ENCODE measurements around the gene SNU13. TPM values are rescaled to one million over a fixed set of nuclear protein-coding genes. Genes with fewer than 3 reads are reported as not detected.
A peak's percentile ranks its signal among the peaks of the same experiment; 100 is the strongest.
"Not testable (repeated sequence)": the region's sequence is repeated elsewhere in the genome, so short reads cannot be mapped to it uniquely, and the experiment has no call there.

The SNU13 gene
- total RNA-seq, 1 experiment from 2014 or later: 113 TPM

- no peak for DNase-seq (ENCODE audit: low spot score)
These were observed 7.1 kb downstream of the SNU13 start for GRCh38 chr22:41681616-41682015.

GRCh38 chr22:41676134-41676533 lies 12.5 kb downstream of the SNU13 start:
- DNase-seq (ENCODE audit: low spot score): no peak

DNA sequence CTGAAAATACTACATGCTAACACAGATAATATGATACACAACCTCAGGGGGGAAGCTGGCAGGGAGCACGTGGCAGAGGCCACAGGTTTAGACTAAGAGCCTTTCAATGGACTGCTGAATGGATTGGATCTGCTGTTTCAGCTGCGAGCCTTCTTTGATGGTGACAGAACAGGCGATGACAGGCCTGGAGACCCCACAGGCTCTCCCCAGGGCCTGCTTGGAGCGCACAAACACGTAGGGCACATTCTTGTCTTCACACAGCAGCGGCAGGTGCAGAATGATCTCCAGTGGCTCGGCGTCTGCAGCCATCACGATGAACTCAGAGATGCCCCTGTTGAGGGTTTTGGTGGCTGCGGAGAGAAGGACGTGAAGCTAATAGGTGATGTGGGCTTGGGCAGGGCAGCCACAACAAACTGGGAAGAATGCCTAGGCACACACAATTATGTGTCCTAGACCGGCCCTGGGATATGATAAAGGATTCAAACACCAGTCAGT lies 13.8 kb downstream of the SNU13 start:
- no peak for DNase-seq (ENCODE audit: low spot score)

DNA sequence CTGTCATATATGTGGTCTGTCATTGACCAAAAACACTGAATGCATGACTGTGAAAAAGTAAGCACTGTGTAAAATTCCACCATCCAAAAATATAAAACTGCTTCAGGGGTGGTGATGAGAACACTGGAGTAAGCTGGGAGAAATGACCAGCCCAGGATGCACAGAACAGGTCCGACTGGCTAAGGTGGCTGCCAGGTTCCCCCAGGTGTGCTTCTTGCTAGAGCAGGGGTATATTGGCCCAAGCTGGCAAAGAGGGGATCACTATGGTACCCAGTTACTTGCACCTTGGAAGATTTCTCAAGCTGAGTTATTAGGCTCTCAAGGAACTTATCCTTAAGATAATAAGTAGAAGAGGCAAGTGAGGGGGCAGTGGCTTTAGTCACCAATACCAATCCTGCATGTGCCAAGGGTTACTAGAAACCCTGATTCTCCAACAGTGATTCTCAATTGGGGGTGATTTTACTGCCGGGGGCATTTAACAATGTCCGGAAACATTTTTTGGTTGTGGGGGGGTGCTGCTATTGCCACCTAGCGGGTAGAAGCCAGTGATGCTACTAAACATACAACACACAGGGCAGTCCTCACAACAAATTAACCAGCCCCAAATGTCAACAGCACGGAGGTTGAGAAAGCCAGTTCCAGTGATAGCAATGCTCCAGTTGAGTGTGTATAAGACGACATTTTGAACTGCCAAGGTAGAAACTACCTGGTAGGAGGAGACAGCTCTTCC lies 15.7 kb downstream of the SNU13 start:
- peak; percentile 44 for DNase-seq (ENCODE audit: low spot score)

- peak; percentile 88 for DNase-seq (ENCODE audit: low spot score)
These were observed 16.6 kb downstream of the SNU13 start for GRCh38 chr22:41672096-41672495.

DNA sequence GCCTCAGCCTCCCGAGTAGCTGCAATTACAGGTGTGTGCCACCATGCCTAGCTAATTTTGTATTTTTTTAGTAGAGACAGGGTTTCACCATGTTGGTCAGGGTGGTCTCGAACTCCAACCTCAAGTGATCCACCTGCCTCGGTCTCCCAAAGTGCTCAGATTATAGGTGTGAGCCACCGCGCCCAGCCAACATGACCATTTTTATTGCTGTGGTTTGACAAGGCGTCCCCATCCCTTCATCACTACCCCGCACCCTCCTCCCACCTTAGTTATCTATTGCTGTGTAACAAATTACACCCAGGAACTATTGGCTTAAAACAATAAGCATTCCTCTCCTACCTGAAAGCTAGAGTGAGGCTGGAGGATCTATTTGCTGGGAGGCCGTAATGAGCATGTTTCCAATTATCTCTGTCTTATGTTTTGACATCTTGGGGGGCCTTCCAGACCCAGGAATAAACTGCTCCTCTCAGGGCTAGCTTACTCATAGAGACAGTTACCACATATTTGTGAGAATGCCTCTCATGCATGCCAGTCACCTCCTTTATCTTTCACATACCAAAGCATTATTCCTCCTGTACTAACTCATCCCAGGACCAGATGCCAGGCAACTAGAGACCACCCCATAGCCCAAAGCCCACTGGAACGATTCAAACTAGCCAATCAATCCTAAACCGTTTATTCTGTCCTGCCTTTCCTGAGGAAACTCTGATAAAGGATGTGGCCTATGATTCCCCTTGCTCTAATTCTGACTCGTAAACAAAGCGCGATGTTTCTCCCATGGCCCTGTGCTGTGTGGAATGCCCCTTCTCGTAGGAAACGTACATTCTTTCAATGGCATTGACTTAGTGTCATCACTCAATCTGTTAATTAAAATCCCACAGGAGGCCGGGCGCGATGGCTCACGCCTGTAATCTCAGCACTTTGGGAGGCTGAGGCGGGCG lies 19.4 kb downstream of the SNU13 start:
- peak; percentile 63 for DNase-seq (ENCODE audit: low spot score)

DNA sequence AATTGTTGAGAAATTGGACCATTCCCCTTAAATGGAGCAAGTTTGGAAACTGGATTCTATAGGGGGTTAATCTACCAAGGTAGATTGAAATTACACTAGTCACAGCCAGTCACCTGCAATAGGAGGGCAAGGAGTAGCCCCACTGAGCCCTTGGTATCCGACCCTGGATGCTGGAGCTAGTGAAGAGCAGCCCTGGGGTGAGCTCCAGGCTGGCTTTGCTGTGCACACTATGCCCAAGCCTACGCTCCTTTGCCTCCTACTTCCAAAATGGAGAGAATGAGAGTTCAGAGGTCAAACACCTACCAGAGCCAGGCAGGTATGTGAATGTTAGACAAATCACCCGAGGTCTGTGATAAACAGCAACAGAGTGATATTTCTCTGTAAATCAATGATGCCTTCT lies 23.7 kb downstream of the SNU13 start:
- DNase-seq (ENCODE audit: low spot score): no peak

DNA sequence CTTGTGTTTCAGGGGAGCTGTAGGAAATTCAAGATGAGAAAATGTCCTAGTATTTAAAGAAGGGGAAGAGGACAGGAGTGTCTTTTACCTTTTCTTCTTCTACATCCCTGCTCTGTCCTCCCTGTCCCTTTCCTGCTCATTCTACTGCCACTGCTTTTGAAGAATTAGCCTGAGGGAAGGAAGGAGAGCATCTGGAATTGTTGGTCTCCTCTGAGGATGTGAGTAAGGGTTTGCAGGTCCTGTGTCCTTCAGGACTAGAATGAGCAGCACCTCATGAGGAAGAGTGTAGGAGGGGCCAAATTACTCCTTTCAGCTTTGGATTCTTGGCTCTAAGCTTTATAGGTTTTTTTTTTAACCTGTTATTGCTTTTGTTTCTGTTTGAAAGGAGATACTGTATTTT lies 24.2 kb downstream of the SNU13 start:
- no peak for DNase-seq (ENCODE audit: low spot score)

GRCh38 chr22:41663594-41663993 lies 25.1 kb downstream of the SNU13 start:
- not testable (repeated sequence) for DNase-seq (ENCODE audit: low spot score)

DNA sequence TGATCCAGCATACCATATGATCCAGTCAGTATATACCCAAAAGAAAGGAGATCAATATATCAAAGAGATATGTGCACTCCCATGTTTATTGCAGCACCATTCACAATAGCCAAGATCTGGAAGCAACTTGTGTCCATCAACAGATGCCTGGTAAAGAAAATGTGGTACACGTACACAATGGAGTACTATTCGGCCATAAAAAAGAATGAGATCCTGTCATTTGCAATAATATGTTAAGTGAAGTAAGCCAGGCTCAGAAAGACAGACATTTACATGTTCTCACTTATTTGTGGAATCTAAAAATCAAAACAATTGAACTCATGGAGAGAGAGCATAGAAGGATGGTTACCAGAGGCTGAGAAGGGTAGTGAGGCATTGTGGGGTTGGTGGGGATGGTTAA lies 27.0 kb downstream of the SNU13 start:
- no peak for DNase-seq (ENCODE audit: low spot score)

- no peak for DNase-seq (ENCODE audit: low spot score)
These were observed 27.6 kb downstream of the SNU13 start for GRCh38 chr22:41661088-41661487.

GRCh38 chr22:41660416-41660815 lies 28.3 kb downstream of the SNU13 start:
- DNase-seq (ENCODE audit: low spot score): no peak

DNA sequence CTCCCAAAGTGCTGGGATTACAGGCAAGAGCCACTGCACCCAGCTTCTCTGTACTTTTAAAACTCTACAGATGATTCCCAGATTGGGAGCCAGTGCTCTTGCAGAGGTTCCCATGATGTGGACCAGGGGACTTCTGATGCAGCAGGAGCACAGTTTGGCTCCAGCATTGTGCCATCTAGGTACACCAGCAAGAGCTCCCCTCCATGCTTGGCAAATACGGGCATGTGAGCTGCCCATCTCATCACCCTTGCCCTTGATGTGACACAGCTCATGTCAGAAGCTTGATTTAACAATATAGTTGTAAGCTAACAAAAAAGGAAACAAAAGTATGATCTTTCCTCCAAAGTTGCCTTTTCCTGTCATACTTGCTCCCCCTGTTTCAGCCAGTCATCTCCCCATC lies 28.7 kb downstream of the SNU13 start:
- no peak for DNase-seq (ENCODE audit: low spot score)

DNA sequence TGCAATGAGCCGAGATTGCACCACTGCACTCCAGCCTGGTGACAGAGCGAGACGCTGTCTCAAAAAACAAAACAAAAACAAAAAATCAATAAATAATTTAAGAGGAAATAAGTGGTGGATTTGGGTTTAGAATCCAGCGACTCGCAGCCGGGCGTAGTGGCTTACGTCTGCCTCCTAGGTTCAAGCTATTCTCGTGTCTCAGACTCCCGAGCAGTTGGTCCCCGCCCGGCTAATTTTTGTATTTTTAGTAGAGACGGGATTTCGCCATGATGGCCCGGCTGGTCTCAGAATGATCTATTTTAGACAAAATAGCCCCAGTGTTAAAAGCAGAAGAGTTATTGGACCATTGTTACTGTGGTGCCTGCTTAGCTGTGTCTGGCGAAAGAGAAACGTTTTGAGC lies 29.8 kb downstream of the SNU13 start:
- DNase-seq (ENCODE audit: low spot score): no peak

DNA sequence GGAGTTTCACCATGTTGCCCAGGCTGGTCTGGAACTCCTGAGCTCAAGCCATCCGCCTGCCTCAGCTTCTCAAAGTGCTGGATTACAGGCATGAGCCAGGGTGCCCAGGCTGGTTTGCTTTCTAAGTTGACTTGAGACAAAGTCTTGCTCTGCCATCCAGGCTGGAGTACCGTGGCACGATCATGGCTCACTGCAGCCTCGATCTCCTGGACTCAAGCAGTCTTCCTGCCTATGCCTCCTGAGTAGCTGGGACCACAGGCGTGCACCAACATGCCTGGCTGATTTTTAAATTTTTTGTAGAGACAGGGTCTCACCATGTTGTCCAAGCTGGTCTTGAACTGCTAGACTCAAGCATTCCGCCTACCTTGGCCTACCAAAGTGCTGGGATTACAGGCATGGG lies 31.0 kb downstream of the SNU13 start:
- DNase-seq (ENCODE audit: low spot score): no peak

DNA sequence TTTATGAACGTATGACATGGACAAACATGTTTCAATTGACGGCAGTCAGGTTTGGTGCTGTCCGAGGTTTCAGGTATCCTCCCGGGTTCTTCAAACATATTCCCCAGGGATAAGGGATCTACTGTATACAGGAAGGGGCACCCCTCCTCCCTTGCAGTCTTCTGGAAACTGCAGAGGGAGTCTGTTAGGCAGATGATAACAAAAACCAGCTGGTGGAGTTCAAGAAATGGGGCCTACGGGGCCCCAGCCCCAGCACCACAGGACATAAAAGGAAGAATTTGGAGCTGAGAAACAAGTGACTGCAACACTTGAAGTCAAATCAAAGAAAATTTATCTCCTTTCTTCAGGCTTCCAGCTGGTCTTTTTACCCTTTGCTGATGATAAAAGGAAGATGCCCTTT lies 32.1 kb downstream of the SNU13 start:
- DNase-seq (ENCODE audit: low spot score): no peak

DNA sequence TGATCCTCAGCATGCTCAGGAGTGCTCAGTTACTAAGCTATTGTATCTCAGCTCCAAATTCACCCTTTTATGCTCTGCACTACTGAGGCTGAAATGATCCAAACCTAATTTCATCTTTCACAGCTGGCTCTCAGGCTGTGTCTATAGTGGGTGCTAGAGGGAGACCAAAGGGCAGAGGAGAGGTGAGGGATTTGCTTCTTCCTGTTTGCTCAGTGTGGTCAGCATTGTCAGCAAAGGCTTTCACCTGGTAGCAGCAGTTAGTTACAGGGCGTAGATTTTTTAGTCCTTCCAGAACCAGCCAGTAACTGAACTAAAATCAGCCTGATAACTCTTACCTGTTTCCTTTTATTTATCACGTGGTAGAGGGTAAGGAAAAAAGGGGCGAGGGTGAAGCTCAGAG lies 34.3 kb downstream of the SNU13 start:
- no peak for DNase-seq (ENCODE audit: low spot score)

DNA sequence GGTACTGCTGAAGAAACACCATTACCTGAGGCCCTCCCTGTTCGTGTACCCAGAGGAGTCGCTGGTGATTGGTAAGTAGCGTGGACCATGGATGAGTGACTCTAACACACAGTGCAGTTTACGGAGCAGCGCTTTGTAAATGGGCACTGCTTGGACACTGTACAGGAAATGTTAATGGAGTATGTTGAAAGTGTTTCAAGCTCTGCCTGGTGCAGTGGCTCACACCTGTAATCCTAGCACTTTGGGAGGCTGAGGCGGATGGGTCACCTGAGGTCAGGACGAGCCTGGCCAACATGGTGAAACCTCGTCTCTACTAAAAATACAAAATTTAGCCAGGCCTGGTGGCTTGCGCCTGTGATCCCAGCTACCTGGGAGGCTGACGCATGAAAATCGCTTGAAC lies 37.8 kb downstream of the SNU13 start:
- no peak for DNase-seq (ENCODE audit: low spot score)

- DNase-seq (ENCODE audit: low spot score): no peak
These were observed 38.4 kb downstream of the SNU13 start for GRCh38 chr22:41650229-41650628.

DNA sequence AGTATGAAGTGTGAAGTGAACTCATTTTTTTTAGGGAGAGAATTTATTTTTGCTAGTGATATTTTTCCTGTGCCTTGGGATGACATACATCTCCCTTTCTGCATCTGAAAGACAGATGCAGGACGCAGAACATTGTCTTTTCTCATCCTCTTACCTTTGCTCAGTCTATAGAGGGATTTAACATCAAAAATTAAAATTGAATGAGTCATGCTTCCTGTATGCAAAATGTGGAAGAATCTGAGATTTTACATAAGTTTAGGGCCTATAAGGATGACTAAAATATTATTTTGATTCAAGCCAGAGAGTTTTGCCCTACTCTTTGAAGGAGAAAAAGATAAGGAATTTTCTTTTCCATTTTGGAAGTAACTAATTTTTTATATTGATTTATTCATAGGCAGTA lies 40.2 kb downstream of the SNU13 start:
- DNase-seq (ENCODE audit: low spot score): no peak

GRCh38 chr22:41647771-41648170 lies 40.9 kb downstream of the SNU13 start:
- no peak for DNase-seq (ENCODE audit: low spot score)

DNA sequence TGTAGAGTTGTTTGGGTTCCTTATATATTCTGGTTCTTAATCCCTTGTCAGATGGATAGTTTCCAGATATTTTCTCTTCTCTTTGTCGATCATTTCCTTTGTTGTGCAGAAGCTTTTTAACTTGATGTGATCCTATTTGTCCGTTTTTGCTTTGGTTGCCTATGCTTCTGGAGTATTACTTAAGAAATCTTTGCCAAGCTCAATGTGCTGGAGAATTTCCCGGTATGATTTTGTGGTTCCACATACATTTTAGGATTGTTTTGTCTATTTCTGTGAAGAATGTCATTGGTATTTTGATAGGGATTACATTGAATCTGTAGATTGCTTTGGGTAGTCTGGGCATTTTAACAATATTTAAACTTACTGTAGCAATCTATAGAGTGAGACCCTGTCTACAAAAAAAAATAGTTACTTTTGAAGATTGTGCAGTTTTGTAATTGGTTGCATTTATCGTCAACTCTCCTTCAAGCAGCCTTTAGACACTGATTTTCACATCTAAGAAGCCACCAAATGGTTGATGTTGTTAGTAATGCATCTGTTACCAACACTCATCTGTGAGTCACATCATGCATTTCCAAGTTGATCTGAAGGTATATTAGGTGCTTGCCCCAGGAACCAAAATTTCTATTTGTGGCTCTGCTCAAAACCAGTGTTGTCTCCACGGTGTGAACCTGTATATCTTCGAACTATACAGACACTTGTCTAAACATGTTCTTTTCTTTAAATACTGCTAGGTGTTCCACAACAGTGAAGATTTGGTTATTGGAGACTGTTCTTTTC lies 46.1 kb downstream of the SNU13 start:
- no peak for DNase-seq (ENCODE audit: low spot score)
